Measurements from ENCODE around the gene PAPOLA.

The PAPOLA gene

DNA sequence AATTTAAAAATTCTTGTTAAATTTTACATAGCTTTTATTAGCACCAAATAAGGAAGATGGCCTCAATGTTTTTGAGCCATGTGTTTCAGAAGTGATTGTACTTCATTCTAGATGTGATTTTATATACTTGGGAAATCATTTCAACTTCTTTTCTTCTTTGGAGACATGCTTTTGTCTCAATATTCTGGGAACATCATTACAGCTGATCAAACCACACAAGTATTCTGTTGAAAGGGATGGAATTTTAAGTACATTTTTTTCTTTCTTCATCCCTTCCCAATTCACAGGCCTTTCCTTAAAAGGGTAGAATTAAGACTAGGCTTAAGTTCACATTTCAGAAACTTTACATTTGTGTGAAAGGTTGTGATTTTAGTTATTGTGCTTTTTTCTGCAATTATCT lies 66.4 kb downstream of the PAPOLA start:
- DNase-seq = no peak

GRCh38 chr14:96571311-96571710 lies 69.1 kb downstream of the PAPOLA start:
- no peak for DNase-seq

DNA sequence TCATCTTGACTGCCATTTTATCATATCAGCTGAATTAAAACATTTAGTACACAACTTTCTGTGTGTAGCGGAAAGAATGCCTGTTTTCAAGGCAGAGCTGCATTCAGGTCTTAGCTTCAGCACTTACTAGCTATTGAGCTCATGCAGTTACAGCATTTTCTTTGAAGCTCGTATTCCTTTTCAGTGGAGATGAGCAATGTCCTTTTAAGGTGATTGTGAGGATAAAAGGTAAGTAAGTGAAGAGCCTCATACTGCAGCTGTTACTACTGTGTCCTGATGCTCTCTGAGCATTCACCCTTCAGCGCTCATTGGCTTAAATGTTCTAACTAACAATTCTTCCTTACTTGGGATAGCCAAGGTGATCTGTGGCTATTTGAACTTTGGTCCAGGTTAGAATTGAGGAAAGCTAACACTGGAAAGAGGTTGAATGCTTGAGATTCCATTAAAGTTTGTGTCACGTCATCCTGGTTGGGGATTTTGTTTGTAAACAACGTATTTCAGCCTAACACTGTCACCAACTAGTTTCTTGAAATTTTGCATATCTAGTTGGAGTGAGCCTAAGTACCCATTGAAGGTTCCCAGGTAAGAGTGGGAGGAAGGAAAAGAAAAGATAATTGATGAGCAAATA lies 71.4 kb downstream of the PAPOLA start:
- DNase-seq = no peak

- DNase-seq = no peak
These were observed 72.0 kb downstream of the PAPOLA start for GRCh38 chr14:96574171-96574632.

GRCh38 chr14:96574633-96575632 lies 72.8 kb downstream of the PAPOLA start:
- no peak for DNase-seq

DNA sequence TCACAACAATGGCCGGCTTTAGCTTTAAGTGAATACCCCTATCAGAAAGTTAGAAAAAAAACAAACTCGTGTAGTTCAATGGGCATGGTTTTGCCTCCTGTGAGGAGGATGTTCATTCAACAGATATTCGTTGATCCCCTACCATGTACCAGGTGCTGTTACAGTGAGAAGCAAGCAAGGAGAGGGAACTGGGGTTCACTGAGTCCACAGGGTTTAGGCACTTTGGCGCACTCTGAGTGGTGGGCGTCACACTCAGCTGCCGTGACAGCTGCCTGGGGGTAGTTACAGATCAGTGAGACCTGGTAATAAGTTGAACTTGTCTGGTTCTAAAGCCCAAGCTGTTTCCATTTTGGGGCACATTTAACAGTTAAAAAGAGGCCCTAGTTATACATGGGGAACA lies 74.2 kb downstream of the PAPOLA start:
- DNase-seq = no peak

DNA sequence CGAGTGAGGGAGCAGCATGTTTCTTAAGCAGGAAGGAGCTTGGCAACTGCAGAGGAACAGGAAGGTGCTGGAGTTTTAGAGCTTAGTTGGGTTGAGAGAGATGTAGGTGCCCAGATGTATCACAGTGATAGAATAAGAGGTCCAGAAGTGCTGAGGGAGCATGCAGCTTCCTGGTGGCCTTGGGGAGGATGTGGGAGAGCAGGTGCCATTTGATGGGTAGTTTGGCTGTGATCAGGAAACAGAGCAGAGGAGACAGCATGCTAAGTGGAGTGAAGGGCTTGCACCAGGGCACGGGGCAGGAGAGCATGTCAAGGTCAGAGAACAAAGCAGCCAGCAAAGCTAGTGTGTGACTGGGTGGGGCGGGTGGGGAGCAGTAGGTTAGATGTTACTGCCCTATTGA lies 74.8 kb downstream of the PAPOLA start:
- DNase-seq = no peak

- DNase-seq = no peak
These were observed 76.4 kb downstream of the PAPOLA start for GRCh38 chr14:96578619-96579018.

GRCh38 chr14:96579358-96579757 lies 77.2 kb downstream of the PAPOLA start:
- no peak for DNase-seq

DNA sequence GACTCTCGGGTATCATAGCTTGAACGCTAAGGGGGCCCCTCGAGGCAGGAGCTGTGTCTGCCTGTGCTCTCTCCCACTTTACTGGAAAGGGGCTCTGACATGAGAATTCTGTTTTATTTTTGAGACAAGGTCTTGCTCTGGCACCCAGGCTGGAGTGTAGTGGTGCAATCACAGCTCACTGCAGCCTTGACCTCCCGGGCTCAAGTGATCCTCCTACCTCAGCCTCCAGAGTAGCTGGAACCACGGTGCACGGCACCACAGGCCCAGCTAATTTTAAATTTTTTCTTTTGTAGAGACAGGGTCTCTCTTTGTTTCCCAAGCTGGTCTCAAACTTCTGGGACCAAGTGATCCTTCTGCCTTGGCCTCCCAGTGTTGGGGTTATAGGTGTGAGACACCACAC lies 77.7 kb downstream of the PAPOLA start:
- DNase-seq = no peak

DNA sequence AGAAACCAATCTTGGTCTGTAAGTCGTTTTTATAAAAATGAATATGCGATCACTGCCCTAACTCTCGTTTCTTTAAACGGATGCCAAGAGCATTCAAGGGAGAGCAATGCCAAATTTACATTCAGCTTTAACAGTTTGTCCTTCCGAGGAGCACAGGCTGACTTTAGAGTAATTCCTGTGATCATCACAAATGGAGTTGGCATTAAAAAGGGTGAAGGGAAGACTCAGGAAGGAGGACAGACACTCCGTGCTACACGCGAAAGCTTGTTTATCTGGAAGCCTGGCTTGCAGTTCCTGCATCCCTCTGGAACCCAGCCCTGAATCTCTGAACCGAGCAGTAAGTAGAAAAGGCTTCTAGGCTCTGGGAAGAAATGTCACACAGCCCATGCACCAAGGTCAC lies 78.4 kb downstream of the PAPOLA start:
- no peak for DNase-seq

DNA sequence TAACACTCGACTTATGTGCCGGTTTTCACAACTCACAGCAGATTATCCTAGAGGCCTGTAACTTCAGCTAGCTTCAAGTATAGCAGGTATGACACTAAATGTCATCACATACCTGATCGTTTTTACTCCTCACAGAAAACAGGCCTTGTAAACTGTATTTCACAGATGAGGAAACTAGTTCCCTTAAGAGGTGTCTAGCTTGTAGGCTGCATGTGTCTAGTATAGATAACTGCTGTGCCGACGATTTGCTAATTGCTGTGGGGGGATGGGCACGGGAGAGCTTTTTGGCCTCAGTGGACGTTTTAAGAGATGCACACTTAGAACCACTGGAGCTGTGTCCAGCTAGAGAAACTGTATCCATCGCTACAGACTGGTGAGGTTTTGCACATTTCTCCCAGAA lies 78.8 kb downstream of the PAPOLA start:
- DNase-seq = no peak

DNA sequence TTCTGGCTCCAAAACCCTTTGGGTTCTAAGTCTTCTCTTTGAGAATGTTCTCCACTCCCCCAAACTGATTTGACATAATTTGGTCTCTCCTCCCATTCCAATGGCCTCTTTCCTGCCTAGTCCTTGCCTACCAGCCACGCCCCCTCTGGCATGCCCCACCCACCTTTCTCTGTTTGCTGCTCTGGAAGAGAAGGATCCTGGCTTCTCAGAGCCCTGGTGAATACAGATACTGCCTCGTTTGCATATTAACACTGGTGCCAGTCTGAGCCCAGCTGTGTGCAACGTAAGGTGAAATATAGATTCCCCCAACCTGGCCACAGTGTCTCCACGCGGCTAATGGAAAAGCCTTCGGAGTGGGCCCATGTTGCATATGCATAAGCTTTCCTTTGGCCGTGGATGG lies 79.7 kb downstream of the PAPOLA start:
- no peak for DNase-seq

DNA sequence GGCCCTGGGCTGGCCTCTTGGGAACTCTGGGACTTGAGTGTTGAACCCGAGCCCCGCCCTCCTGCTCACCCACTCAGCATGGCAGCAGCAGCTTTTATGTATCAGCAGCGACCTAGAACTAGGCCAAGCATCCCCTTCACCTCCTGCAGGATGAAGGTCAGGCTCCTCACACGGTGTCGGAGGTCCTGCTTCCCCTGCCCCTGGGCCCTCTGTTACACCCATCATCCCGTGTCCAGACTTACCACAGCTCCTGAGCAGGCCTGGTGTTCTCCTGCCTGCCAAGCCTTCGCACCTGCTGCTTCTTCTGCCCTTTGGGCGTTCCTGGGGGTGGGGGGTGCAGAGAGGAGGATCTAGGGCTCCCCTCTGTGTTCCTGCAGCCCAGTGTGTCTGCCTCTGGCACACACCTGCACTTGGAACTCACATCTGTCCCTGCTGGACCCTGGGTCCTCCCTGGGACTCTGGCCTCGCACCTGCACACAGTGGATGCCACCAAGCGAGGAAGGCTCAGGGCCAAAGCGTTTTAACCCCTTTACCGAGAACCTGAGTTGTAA lies 80.3 kb downstream of the PAPOLA start:
- no peak for DNase-seq

- DNase-seq = no peak
These were observed 80.8 kb downstream of the PAPOLA start for GRCh38 chr14:96582995-96583394.

DNA sequence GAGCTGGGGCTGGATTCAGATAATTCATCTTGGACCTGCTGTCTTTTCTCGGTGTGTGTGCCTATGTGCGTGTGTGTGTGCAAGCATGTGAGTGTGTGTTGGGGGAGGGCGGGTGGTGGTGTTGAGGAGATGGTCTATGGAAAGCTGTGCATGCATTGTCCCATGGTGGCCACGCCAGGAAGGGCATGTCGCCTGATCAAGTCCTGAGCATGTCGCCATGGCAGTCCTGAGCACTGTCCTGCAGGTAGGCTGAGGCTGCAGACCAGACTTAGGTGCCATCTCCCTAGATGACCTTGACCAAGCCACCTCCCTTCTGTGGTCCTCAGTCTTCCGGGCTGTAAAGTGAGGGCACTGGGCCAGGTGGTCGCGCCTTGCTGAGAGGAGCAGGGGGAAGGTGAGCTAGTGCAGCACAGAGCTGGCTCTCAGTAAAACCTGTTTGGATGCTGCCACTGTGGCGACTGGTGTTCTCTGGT lies 81.4 kb downstream of the PAPOLA start:
- no peak for DNase-seq

GRCh38 chr14:96584199-96584906 lies 82.2 kb downstream of the PAPOLA start:
- no peak for DNase-seq

DNA sequence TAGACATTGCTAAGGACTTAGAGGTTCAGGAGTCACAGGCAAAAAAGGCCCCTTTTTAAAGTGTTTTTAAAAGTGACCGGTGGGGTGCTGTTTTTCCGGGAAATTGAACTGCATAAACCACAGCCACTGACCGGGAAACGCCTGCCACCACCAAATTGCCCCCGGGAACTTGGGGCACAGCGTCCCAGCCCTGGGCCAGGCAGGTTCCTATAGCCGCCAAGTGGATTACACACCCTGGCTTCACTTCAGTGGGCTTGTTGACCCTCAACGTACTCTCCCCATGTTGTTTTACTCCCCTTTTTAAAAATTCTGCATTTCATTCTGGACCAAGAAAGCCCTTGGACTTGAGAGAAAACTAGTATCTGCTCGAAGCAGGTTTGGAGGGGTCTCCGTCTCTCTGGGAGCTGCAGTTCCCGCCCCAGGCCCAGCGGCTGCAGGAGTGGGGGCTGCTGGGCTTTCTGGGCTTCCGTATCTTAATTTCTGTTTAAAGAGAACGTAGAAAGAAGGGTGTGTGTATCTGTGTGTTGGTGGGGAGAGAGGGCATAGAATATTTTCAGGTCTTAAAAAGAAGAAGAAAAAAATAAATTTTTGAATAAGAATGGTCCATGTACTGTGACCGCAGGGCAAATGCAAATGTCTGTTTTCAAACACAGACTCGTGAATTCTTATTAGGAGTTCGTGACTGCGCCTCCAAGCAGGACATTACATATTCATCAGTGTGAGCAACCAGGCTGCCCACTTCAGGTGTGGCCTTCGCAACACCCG lies 82.9 kb downstream of the PAPOLA start:
- DNase-seq = no peak

GRCh38 chr14:96585672-96586013 lies 83.5 kb downstream of the PAPOLA start:
- no peak for DNase-seq

DNA sequence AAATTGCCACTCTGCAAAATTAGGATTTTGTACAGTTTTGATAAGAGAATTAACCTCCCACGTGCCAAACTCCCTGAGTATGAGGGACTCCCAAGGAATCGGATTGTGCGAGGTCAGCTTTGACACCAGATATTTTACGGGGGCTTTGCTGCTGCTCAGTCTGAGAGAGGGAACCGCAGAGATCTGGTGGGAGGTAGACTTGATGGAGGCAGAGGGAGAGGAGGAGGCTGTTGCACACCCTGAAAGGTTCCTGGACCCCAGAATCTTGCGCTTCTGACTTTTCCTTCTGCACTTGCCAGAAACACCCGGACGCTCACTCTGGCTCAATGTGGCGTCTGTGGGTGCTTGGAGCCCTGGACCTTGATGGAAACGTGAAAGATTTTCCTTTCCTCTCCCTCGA lies 83.9 kb downstream of the PAPOLA start:
- DNase-seq = no peak

- DNase-seq = no peak
These were observed 85.0 kb downstream of the PAPOLA start for GRCh38 chr14:96586921-96587822.
